HG02763 (cell line): ENCODE data around the gene OR3A2.
"Not testable (repeated sequence)": the region's sequence is repeated elsewhere in the genome, so short reads cannot be mapped to it uniquely, and the experiment has no call there.

Experiments used
- ATAC-seq: cut with Tn5 transposase; IDR thresholded peaks from one replicate; pipeline ENCODE4 v1.9.1; 2021; ENCODE audit warnings: mild to moderate bottlenecking, moderate library complexity; ENCODE audit not compliant: unreplicated experiment

Gene OR3A2

DNA sequence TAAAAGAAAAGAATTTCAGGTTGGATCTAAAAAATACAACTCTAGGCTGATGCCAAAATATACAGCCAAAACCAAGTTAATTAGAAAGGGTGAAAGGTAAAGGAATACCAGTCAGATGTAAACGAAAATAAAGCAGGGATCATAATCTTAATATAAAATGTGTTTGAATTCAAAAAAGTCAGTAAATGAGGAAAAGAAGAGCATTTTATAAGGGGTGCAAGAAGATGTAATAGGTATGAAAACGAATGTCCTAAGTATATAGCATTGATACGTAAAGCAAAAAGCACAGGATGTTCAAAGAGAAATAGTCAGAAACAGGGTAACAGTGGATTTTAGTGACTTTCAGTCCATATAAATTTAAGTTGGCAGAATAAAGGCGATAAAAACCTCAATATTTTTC, 90.5 kb downstream of the OR3A2 start:
- ATAC-seq: no peak

DNA sequence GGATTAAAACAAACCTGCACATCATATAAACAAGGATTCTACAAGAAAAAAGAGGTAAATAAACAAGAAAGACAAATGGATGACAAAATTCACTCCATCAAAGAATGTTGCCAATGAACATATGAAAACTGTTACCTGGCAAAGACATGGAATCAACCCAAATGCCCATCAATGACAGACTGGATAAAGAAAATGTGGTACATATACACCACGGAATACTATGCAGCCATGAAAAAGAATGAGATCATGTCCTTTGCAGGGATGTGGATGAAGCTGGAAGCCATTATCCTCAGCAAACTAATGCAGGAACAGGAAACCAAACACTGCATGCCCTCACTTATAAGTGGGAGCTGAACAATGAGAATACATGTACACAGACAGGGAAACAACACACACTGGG, 92.6 kb downstream of the OR3A2 start:
- ATAC-seq: not testable (repeated sequence)

DNA sequence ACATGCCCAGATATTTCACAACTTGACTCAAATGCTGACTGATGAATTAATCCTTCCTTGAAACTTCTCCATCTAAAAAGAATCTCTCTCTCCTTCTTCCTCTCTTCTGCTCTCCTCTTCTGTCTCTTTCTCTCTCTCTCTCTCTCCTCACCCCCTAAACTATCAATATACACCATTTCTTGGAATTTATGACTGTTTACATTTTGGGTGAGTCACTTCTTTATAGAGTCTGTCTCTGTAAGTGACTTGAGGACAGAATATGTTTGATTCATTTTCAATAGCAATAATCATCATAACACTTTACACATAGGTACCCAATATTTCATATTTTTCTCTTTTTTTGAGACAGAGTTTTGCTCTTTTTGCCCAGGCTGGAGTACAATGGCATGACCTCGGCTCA, 103.2 kb downstream of the OR3A2 start:
- ATAC-seq: no peak

DNA sequence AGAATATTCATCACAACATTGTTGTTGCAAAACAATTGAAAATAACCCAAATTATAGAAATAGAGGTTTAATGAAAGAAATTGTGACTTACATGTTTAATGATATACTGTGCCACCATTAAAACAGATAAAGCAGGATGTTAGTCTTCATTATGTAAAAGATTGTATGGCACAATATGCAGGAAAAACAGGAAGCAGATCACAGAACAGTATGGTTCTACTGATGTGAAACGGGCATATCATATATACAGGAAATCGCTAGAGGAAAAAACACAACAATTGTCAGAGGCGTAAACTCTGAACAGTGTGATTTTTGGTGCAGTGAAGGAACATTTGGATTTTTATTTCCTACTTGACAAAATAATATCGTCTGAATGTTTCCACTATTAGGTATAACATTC, 110.0 kb downstream of the OR3A2 start:
- ATAC-seq: no peak

DNA sequence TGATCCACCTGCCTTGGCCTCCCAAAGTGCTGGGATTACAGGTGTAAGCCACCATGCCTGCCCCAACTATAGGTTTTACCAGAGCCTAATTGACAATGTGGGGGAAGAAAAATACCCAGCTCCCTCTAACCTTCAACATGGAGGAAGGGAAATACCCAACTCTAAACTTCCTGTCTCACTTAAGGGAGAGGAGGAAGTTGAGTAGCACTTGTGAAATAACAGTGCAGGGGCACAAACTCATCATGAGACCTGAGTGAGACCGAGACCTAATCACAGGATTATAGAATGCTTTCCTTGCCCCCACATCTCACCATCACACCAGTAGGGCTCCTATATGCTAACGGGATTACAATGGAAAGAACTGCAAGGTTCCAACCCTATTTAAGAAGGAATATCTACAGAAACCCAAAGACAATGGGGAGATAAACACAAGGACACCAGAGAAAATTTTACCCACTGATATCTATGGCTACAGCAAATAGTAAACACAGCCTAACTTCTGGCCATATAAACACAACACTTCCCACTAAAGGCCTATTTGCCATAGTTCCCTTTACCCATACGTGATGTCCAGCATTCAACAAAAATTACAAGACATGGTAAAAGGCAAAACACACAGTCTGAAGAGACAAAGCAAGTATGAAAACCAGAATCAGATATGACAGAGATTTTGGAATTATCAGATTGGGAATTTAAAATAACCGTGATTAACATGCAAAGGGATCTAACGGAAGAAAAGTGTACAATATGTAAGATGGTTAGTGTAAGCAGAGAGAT, 114.8 kb downstream of the OR3A2 start:
- ATAC-seq: no peak

DNA sequence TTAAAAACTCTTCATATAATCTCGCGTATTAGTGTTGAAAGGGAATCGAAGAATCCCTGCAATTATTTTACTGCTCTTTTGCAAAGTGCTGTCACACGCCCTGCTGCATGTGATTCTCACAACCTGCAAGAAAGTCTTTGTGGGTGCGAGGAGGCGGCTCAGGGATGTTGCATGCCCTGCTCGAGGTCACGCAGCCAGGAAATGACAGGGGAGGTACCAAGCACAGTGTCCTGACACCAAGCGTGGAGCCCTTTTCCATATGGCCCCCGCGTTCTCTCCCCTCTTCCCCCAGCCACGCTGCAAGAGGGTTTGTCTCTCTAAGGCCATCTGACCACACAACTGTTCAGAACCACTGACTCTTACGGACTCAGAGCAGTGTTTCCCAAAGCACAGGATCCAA, 125.5 kb downstream of the OR3A2 start:
- no peak for ATAC-seq

DNA sequence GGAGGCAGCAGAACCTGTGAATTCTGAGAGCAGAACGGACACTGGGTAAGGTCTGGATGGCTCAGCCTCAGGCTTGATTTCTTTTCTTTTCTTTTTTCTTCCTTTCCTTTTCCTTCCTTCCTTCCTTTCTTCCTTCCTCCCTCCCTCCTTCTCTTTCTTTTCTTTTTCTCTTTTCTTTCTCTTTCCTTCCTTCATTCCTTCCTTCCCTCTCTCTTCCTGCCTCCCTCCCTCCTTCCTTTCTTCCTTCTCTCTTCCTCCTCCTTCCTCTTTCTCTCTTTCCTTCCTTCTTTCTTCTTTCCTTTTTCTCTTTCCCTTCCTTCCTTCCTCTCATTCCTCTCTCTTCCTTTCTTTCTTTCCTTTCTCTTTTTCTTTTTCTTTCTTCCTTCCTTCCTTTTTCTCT, 125.9 kb downstream of the OR3A2 start:
- no peak for ATAC-seq

DNA sequence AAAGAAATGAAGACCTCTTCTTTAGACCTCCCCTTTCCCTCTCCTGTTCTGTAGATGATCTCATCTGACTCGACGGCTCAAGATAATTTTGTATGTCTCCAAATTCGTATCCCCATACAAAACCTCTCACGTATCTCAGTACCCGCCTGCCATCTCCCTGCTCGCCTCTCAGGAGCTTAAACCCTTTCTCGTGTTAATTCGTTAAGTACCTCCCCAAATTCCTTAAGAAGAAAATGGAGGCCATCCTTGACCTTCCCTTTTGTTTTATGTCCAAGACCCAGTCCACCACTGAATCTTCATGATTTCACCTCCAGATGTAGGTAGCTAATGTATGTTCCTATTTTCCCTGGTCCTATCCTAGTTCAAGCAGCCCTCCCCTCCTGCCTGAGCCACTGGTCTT, 129.5 kb downstream of the OR3A2 start:
- ATAC-seq: no peak

DNA sequence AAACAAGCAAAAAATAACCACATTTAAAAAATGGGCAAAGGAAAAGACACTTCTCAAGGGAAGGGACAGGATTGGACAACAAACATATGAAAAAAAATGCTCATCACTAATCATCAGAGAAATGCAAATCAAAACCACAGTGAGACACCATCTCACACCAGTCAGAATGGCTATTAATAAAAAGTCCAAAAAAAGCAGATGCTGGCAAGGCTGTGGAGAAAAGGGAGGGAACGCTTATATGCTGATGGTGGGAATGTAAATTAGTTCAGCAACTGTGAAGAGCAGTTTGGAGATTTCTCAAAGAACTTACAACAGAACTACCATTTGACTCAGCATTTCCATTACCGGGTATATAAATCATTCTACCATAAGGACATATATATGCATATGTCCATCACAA, 137.1 kb downstream of the OR3A2 start:
- not testable (repeated sequence) for ATAC-seq

DNA sequence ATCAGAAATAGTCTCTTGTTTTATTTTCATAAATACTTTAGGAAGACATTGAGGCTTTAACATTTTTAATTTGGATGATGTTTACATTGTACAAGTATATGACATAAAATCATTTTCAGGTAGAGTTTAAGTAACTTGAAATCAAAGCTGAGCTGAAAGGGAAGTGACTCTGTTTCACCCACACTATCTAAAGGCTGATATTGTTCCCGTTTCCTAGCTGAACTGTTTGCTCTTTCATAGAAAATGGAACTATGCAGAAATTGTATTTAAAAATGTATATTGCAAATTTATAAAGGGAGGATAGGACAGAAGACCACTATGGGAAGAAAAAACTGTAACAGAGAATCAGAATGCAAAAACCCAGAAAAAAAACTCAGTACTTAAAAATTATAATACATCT, 141.3 kb downstream of the OR3A2 start:
- not testable (repeated sequence) for ATAC-seq

DNA sequence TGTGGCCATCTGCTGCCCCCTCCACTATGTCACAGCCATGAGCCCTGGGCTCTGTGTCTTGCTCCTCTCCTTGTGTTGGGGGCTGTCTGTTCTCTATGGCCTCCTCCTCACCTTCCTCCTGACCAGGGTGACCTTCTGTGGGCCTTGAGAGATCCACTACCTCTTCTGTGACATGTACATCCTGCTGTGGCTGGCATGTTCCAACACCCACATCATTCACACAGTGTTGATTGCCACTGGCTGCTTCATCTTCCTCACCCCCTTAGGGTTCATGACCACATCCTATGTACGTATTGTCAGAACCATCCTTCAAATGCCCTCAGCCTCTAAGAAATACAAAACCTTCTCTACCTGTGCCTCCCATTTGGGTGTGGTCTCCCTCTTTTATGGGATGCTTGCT, 145.1 kb downstream of the OR3A2 start:
- not testable (repeated sequence) for ATAC-seq

DNA sequence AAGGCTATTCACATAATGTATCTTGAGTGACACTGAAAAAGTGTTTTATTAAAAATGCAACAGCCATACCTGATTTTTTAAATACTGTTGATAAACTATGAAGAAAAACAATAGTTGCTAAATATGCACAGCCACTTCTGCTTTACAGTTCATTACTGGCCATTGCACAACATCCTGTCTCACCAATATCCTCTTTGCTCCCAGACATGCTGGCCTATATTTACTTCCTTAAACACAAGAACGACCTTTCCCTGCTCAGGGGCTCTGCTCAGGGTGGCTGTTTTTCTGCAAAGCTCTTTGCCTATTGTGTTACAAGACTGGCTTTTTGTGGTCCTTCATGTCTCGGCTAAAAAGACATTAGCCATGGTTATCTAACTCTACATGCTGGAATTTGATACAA, 147.4 kb downstream of the OR3A2 start:
- ATAC-seq: not testable (repeated sequence)

DNA sequence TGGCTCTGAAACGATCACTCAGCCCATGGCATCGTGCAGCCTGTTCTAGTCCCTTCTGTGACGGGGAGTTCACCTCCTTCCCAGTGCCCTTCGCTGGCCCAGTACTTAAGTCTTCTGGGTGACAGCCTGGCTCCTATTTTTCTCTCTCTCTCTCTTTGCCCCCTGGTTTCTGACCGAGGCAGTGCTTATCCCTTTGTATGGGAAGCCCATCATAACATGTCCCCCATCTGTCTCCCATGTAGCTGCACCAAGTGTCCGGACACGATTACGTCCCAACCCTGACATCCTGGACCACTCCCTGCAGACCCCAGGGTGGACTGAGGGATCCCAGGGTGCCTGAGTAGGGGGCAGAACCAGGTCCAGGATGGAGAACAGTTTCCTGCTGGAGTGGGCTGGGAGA, 153.8 kb downstream of the OR3A2 start:
- ATAC-seq: not testable (repeated sequence)
